Transverse colon (tissue), 4 donors: ENCODE results near the gene ISG20. TPM values are rescaled to one million over a fixed set of nuclear protein-coding genes. Genes with fewer than 3 reads are reported as not detected.

Source experiments
- DNase-seq: peaks from one replicate; pipeline ENCODE4 v3.0.0-alpha.2; 2019
- H3K27ac ChIP-seq, 4 donors: fragments of 200-600 bp; sonication (generic); 2 replicates each; pipeline ENCODE4 v1.5.1; 2016 to 2018; ENCODE audit warnings: inconsistent platforms in 4 of 4
- H3K27me3 ChIP-seq: fragments of 200-600 bp; sonication (generic); 2 replicates; pipeline ENCODE4 v1.5.1; 2017; ENCODE audit warnings: inconsistent platforms
- H3K36me3 ChIP-seq, 4 donors: fragments of 200-600 bp; sonication (generic); 2 replicates each; pipeline ENCODE4 v1.5.1; 2017 to 2019; ENCODE audit warnings: inconsistent platforms in 4 of 4
- H3K4me1 ChIP-seq, 4 donors: fragments of 200-600 bp; sonication (generic); 2 replicates each; pipeline ENCODE4 v1.5.1; 2017 to 2020; ENCODE audit warnings: inconsistent platforms in 4 of 4
- H3K4me3 ChIP-seq, 4 donors: fragments of 200-600 bp; sonication (generic); 1 replicate in 1 of 4; 2 replicates in 3 of 4; pipeline versions ENCODE4 v1.5.1 to v1.6.1; 2017 to 2019; ENCODE audit warnings: inconsistent platforms in 4 of 4
- H3K9me3 ChIP-seq, 2 donors: fragments of 200-600 bp; sonication (generic); 2 replicates each; pipeline ENCODE4 v1.5.1; 2017 to 2019; ENCODE audit warnings: inconsistent platforms in 2 of 2
- EP300 ChIP-seq: sonication (generic); formaldehyde crosslinking; IDR thresholded peaks from one replicate; pipeline ENCODE4 v1.6.1; 2017; ENCODE audit warnings: antibody characterized with exemption, low read depth
- POLR2A ChIP-seq: fragments of 450-650 bp; IDR thresholded peaks from one replicate; pipeline ENCODE4 v1.6.1; 2016; ENCODE audit warnings: antibody characterized with exemption, mild to moderate bottlenecking, moderate library complexity
- POLR2AphosphoS5 ChIP-seq, 3 donors: sonication (generic); formaldehyde crosslinking; IDR thresholded peaks; one replicate each; pipeline ENCODE4 v1.6.1; 2016; ENCODE audit warnings: antibody characterized with exemption in 3 of 3
- WGBS, 2 donors: methylation state at CpG; one replicate each; pipeline ENCODE4 v1.1.5; 2018; ENCODE audit warnings: low coverage in 1 of 2; 5-methylcytosine and 5-hydroxymethylcytosine counted together
- in situ Hi-C, 4 donors: fragments of 200-750 bp; cut with MboI; loops; one replicate each; pipeline versions ENCODE4 v1.15.0 to v1.15.1; 2017; ENCODE audit warnings: low sequenced_read_pairs in 3 of 4, low pct_ligation_motif_present in 1 of 4, low pct_unique_long_range_greater_than_20kb in 1 of 4
- intact Hi-C: fragments of 100-400 bp; cut with DNase I; formaldehyde crosslinking; loops from one replicate; pipeline ENCODE4 v1.15.1; 2023; ENCODE audit warnings: low total_unique reads
- total RNA-seq, 4 donors: library from RNA; depleted of rRNA; stranded (reverse); fragments of >200 nt; gene quantifications; one replicate each; pipeline ENCODE4 v1.1.0, GENCODE V29; 2016
- TF ChIP-seq, protein P1 (sequence below), 5 experiments: fragments of 200-600 bp in 3 of 5; fragments of 450-650 bp in 2 of 5; sonication (generic) in 3 of 5; IDR thresholded peaks; 1 replicate in 2 of 5; 2 replicates in 3 of 5; pipeline ENCODE4 v1.5.1; 2016 to 2017; ENCODE audit warnings: antibody characterized with exemption in 5 of 5, inconsistent platforms in 3 of 5, mild to moderate bottlenecking in 2 of 5, moderate library complexity in 1 of 5

ISG20 gene
- total RNA-seq, 4 donors from 2014 or later, result 18.7 to 51.9 (median 38.6) TPM

DNA sequence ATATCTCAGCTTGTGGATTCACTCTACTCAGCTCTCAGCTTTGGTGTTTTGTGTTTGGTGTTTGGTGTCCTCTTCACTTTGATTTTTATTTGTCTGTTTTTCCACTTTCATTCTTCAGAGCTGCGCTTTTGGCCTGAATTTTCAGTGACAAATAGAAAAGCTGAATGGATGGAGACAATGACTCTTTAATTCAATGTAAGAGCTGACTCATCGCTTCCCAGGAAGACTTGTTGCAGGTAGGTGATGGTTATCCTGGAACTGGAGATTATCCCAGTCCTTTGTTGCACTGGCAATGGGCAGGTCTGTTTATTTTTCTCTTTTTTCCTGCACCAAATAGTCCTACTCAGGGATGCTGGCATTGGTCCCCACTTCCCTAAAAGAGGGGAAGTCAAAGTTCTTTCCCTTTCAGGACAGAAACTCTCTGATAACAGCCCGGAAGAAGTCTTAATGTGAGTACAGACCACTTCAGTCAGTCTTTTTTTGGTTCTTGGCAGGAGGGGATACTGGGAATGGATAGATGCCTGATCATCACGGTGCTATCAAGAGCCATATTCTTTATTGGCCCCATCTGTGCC, 30.1 kb upstream of the ISG20 start:
- DNase-seq, result no peak
- Histone ChIP-seq H3K36me3 (no peaks in the 10 kb centered on the region), H3K4me1 (peaks cover 0 to 12% (median 2%) of the 10 kb centered on the region in 4 donors), H3K27me3 (peaks cover 71% of the 10 kb centered on the region), H3K9me3 (no peaks in the 10 kb centered on the region), H3K4me3 (no peak overlapping the region), H3K27ac (no peak overlapping the region)
- in situ Hi-C loops (loop anchor here in 2 of 4 donors (25.0 kb wide), 1 partner anchor 121 kb away; no protein-coding TSS in a partner anchor), intact Hi-C loops (no loop called here)
- WGBS, 2 donors, result 65 to 73% methylated on average over 2 to 4 of the region's 4 CpGs
- no peak for TF ChIP-seq POLR2AphosphoS5 (IDR thresholded peaks at IDR 0.05)
- no peak for TF ChIP-seq POLR2A
- no peak for TF ChIP-seq EP300
- TF ChIP-seq, protein P1, sequence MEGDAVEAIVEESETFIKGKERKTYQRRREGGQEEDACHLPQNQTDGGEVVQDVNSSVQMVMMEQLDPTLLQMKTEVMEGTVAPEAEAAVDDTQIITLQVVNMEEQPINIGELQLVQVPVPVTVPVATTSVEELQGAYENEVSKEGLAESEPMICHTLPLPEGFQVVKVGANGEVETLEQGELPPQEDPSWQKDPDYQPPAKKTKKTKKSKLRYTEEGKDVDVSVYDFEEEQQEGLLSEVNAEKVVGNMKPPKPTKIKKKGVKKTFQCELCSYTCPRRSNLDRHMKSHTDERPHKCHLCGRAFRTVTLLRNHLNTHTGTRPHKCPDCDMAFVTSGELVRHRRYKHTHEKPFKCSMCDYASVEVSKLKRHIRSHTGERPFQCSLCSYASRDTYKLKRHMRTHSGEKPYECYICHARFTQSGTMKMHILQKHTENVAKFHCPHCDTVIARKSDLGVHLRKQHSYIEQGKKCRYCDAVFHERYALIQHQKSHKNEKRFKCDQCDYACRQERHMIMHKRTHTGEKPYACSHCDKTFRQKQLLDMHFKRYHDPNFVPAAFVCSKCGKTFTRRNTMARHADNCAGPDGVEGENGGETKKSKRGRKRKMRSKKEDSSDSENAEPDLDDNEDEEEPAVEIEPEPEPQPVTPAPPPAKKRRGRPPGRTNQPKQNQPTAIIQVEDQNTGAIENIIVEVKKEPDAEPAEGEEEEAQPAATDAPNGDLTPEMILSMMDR (IDR thresholded peaks at IDR 0.05), result no peak

DNA sequence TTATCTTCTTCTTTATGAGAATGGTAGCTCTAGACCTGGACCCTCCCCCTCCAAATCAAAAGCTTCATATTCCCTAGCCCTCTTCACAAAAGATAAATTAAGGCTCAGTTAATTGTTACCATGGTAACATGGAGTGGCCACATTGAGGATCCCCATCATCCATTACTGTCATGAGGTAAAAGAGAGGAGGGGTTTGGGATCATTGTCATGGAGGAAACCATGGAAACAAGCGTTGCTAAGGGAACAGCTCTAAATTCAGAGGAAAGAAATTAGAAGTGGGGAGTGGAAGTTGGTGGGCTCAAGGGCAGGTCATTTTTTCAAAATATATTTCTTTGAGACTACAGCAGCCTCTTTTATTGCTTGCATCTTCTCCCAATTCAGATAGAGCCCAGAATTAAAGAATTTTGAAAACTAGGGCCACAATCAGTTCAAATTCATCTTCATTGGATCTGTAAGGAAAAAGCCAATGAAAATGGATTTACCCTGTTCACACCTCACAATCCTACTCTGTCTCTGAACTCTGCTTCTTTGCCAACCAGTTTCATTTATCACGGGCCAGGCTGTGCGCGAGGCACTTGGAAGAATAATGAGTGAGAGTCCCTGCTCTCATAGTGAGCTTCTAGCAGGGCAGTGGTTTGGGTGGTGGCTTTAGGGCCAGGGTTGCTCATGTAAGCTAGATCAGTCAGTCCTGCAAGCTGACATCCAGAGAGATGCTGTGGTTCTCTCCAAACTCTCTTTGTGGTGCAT, 29.3 kb upstream of the ISG20 start:
- in situ Hi-C loops (loop anchor here in 3 of 4 donors (10.0 to 25.0 kb wide), 2 partner anchors 122 to 135 kb away; no protein-coding TSS in a partner anchor), intact Hi-C loops (no loop called here)
- no peaks in the 10 kb centered on the region for H3K36me3 ChIP-seq
- H3K27me3 ChIP-seq, result peaks cover 63% of the 10 kb centered on the region
- no peaks in the 10 kb centered on the region for H3K9me3 ChIP-seq
- TF ChIP-seq, protein P1 (IDR thresholded peaks at IDR 0.05), result no peak
- WGBS, 2 donors, result 74 to 75% methylated on average over 3 to 4 of the region's 4 CpGs
- peaks cover 0 to 15% (median under 1%) of the 10 kb centered on the region in 4 donors for H3K4me1 ChIP-seq
- H3K27ac ChIP-seq, result no peak overlapping the region
- H3K4me3 ChIP-seq, result no peak overlapping the region
- DNase-seq, result no peak

DNA sequence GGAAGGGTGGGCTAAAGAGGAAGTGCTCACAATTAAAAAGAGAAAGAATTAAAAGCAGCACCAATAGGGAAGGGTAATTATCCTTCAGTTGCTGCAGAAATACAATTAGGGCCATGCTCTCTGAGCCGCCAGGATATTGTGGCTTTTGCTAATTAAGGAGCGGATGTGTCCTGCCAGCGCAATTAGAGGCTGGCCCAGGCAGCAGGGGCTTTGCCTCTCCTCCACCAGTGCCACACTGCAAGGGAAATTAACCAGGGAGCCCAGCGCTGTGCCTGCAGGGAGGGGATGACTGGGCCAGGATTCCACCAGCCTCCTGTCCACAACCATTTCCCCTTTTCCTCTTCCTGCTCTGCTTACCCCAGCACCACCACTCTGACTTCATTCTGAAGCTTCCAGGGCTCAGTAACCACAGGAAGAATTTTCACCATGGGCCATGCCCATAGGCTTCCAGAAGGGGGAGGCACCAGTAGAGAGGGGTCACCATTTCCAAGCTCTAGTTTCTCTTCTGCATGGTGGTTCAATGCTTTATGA, 28.1 kb upstream of the ISG20 start:
- intact Hi-C loops, result no loop called here

More for the DNA sequence above, 28.1 kb upstream of the ISG20 start:
- no peak overlapping the region for H3K27ac ChIP-seq
- peaks cover 51% of the 10 kb centered on the region for H3K27me3 ChIP-seq
- H3K4me1 ChIP-seq, result peaks cover 0 to 14% (median 6%) of the 10 kb centered on the region in 4 donors
- DNase-seq, result no peak
- TF ChIP-seq POLR2AphosphoS5 (IDR thresholded peaks at IDR 0.05), result no peak
- TF ChIP-seq POLR2A, result no peak
- TF ChIP-seq, protein P1 (IDR thresholded peaks at IDR 0.05), result no peak
- no peak for TF ChIP-seq EP300
- no peaks in the 10 kb centered on the region for H3K9me3 ChIP-seq
- H3K36me3 ChIP-seq, result no peaks in the 10 kb centered on the region
- 46 to 60% methylated on average over 3 to 4 of the region's 4 CpGs for WGBS, 2 donors
- in situ Hi-C loops, result loop anchor here in 3 of 4 donors (10.0 to 25.0 kb wide), 2 partner anchors 123 to 136 kb away; no protein-coding TSS in a partner anchor
- H3K4me3 ChIP-seq, result no peak overlapping the region
